Esophagus muscularis mucosa (tissue), 4 donors: ENCODE measurements around the gene DSCAM.

Experiments
- EP300 ChIP-seq: sonication (generic); formaldehyde crosslinking; IDR thresholded peaks from one replicate; pipeline ENCODE4 v1.6.1; 2017; ENCODE audit warnings: antibody characterized with exemption
- POLR2A ChIP-seq: fragments of 450-650 bp; IDR thresholded peaks from one replicate; pipeline ENCODE4 v1.6.1; 2017; ENCODE audit warnings: antibody characterized with exemption, moderate library complexity, mild to moderate bottlenecking, low read depth
- POLR2AphosphoS5 ChIP-seq, 2 donors: sonication (generic); formaldehyde crosslinking; IDR thresholded peaks; one replicate each; pipeline ENCODE4 v1.6.1; 2017; ENCODE audit warnings: antibody characterized with exemption in 2 of 2
- TF ChIP-seq, protein P1 (sequence below), 3 experiments: fragments of 200-600 bp in 2 of 3; fragments of 450-650 bp in 1 of 3; sonication (generic) in 2 of 3; IDR thresholded peaks; one replicate each; pipeline ENCODE4 v1.5.1; 2017 to 2019; ENCODE audit warnings: antibody characterized with exemption in 3 of 3, mild to moderate bottlenecking in 2 of 3, moderate library complexity in 1 of 3

- TF ChIP-seq, protein P1, sequence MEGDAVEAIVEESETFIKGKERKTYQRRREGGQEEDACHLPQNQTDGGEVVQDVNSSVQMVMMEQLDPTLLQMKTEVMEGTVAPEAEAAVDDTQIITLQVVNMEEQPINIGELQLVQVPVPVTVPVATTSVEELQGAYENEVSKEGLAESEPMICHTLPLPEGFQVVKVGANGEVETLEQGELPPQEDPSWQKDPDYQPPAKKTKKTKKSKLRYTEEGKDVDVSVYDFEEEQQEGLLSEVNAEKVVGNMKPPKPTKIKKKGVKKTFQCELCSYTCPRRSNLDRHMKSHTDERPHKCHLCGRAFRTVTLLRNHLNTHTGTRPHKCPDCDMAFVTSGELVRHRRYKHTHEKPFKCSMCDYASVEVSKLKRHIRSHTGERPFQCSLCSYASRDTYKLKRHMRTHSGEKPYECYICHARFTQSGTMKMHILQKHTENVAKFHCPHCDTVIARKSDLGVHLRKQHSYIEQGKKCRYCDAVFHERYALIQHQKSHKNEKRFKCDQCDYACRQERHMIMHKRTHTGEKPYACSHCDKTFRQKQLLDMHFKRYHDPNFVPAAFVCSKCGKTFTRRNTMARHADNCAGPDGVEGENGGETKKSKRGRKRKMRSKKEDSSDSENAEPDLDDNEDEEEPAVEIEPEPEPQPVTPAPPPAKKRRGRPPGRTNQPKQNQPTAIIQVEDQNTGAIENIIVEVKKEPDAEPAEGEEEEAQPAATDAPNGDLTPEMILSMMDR (IDR thresholded peaks at IDR 0.05): no peak
- TF ChIP-seq POLR2AphosphoS5 (IDR thresholded peaks at IDR 0.05): no peak
- TF ChIP-seq EP300: no peak
- no peak for TF ChIP-seq POLR2A
Observed at GRCh38 chr21:40284409-40284808, 562.5 kb downstream of the DSCAM start.
